Epithelial cell of esophagus (primary cell): ENCODE data around the gene RBMS1.

Experiments
- DNase-seq: peaks from one replicate; pipeline ENCODE4 v3.0.0; 2010; ENCODE audit warnings: low read depth
- H3K4me3 ChIP-seq: 2 replicates; pipeline ENCODE4 v1.5.1; 2011; ENCODE audit warnings: mild to moderate bottlenecking, low read length, control low read depth
- CTCF ChIP-seq: IDR thresholded peaks from 2 replicates; pipeline ENCODE4 v1.5.1; 2011; ENCODE audit warnings: low read depth, mild to moderate bottlenecking, low read length, control low read depth, inconsistent platforms; ENCODE audit not compliant: insufficient read depth; ENCODE audit errors: missing control alignments

The RBMS1 gene

GRCh38 chr2:160290598-160290997, 203.0 kb downstream of the RBMS1 start:
- DNase-seq = no peak
- H3K4me3 ChIP-seq = no peak overlapping the region
- TF ChIP-seq CTCF = no peak

DNA sequence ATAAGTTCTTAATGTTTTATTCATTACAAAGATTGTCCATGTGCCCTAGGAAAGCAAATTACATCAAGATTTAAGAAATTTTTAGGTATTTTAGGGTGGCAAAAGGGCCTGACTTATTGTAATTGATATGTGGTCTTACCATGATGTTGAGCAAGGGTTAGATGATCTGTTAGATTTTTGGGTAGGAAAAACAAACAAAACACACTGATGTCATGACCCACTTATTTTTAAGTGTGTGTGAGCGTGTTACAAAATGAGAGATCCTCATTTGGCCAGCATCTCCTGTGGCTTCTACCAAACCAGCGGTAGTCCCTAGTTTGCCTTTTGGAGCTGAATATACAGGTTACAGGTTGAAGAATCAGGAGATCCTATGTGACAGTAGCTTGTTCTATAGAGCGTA, 203.8 kb downstream of the RBMS1 start:
- no peak for DNase-seq
- H3K4me3 ChIP-seq = no peak overlapping the region
- no peak for TF ChIP-seq CTCF

DNA sequence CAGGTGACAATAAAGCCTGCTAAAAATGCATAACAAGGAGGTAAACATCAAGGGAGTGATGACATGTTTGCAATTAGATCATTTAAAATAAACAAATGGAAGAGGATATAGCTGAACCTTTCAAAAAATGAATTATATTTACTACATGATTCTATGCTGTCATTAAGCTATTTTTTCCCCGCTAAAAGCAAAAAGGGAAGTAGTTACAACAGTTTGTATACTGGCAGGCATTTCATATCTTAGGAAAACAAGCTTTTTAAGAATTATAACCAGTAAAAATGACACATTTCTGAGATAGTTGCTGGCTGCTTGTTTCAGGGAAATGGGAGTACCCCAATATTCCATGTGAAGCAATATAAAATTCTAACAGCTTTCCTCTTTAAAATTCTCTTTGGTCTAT, 204.5 kb downstream of the RBMS1 start:
- DNase-seq = no peak
- no peak for TF ChIP-seq CTCF
- no peak overlapping the region for H3K4me3 ChIP-seq

DNA sequence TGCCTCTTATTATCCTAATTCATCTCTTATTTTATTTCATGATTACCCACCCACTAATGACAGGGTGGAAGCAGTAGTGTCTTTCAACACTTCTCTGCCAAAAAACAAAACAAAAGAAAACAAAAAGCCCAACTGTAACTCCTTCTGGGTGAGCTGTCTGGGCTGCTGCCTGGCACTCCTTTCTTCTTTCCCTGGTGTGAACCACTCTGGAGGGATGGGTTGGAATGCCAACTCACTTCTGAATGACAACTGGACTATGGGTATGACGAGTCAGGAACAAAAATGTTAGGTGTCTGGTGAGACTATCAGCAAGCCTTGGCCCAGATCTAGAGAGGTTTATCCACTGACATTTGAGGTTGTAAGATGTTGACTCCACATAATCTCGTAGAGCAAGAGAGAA, 205.3 kb downstream of the RBMS1 start:
- DNase-seq = peak; percentile 77
- H3K4me3 ChIP-seq = no peak overlapping the region
- TF ChIP-seq CTCF = no peak

DNA sequence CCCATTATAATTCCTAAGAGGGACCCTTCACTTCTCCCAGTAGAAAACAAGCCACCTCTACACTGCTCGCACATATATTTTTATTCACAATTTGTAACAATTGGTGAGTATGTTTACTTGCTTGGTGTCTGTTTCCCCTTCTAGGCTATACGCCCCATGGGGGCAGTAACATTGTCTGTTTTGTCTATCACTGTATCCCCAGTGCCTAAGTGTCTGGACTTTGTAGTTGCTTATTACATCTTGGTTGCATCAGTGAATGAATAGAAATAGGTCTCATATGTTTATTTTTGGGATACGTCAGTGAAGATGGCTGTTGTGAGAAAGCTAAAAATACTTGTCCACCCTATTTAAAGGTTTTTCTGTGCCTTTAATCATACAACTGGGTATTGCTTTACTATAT, 206.1 kb downstream of the RBMS1 start:
- H3K4me3 ChIP-seq = no peak overlapping the region
- DNase-seq = no peak
- TF ChIP-seq CTCF = no peak

DNA sequence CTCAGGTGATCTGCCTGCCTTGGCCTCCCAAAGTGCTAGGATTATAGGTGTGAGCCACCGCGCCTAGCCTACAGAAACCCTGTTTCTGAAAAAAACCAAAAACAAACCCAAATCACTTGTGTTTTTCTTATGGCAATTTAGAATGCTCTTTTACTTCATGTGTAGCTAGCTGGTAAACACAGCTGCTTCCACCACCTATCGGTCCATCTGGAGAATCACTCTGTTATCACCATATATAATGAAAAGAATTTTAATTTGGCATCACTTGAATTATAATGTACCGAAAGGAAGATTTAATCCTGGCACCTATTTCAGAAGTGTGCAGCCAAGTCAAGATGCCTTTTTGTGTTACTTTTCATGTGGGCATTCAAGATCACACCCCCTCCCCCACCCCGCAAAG, 207.1 kb downstream of the RBMS1 start:
- no peak for DNase-seq
- H3K4me3 ChIP-seq = no peak overlapping the region
- no peak for TF ChIP-seq CTCF

- no peak overlapping the region for H3K4me3 ChIP-seq
- no peak for TF ChIP-seq CTCF
- DNase-seq = no peak
Observed at GRCh38 chr2:160283675-160284074, 209.9 kb downstream of the RBMS1 start.
